Measurements from ENCODE around the gene GNL1.
A peak's percentile ranks its signal among the peaks of the same experiment; 100 is the strongest.

The GNL1 gene, protein sequence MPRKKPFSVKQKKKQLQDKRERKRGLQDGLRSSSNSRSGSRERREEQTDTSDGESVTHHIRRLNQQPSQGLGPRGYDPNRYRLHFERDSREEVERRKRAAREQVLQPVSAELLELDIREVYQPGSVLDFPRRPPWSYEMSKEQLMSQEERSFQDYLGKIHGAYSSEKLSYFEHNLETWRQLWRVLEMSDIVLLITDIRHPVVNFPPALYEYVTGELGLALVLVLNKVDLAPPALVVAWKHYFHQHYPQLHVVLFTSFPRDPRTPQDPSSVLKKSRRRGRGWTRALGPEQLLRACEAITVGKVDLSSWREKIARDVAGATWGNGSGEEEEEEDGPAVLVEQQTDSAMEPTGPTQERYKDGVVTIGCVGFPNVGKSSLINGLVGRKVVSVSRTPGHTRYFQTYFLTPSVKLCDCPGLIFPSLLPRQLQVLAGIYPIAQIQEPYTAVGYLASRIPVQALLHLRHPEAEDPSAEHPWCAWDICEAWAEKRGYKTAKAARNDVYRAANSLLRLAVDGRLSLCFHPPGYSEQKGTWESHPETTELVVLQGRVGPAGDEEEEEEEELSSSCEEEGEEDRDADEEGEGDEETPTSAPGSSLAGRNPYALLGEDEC

DNA sequence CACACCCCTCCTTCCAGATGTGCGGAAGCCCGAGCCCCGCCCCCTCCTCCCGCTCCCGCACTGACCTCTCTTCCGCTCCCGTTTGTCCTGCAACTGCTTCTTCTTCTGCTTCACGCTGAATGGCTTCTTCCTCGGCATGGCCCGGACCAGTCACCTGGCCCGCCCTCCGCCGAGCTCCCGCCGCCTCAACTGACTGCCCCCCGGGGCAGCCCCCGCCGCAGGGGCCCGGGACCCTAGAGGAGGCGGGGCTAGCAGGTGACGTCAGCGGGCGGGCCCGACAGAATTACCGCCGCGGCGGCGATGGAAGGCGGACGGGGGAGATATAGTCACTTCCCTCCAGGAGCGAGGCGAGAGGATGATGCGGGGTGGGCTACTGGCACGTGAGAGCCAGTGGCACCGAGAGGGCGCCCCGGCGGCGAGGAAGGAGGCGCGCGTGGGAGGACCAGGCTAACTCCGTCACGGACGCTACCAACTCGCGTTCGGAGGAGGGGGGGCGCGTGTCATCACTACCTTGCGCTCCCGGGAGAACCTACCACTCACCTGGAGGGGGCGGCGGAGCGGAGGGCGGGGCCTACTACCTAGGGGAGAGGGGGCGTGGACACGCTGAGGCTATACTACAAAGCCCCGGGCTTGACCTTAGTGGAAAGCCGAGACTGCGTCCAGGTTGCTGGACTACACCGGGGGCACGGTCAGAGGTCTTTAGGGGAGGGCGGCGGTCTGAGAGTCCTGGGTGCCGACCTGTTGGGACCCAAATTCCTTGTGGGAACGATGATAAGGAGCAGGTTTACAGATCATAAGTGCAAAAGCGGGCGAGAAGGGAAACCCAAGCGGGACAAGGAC lies at the start of gene GNL1:
Gene GNL1, minus strand, starts transcription at position 424 of the 840 bp plus-strand sequence. Its CDS starts 286 bp downstream, at position 138.
- H3K4me3 ChIP-seq (ENCODE audit: low read depth, low read length): peak within 1 kb of the TSS; percentile 97
- peak within 1 kb of the TSS; percentile 83 for H3K27ac ChIP-seq
- TF ChIP-seq, protein P1, sequence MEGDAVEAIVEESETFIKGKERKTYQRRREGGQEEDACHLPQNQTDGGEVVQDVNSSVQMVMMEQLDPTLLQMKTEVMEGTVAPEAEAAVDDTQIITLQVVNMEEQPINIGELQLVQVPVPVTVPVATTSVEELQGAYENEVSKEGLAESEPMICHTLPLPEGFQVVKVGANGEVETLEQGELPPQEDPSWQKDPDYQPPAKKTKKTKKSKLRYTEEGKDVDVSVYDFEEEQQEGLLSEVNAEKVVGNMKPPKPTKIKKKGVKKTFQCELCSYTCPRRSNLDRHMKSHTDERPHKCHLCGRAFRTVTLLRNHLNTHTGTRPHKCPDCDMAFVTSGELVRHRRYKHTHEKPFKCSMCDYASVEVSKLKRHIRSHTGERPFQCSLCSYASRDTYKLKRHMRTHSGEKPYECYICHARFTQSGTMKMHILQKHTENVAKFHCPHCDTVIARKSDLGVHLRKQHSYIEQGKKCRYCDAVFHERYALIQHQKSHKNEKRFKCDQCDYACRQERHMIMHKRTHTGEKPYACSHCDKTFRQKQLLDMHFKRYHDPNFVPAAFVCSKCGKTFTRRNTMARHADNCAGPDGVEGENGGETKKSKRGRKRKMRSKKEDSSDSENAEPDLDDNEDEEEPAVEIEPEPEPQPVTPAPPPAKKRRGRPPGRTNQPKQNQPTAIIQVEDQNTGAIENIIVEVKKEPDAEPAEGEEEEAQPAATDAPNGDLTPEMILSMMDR (IDR thresholded peaks at IDR 0.05; ENCODE audit: low read depth, low read length, missing control alignments): peak; percentile 21
- no peaks in the 10 kb centered on the region for H3K27me3 ChIP-seq (replicated peaks)
- in situ Hi-C loops (cut with HindIII; ENCODE audit: low pct_ligation_motif_present, low sequenced_read_pairs): no loop called here
- peak; percentile 90 for DNase-seq
- peaks cover 12% of the 10 kb centered on the region for H3K36me3 ChIP-seq (replicated peaks)

DNA sequence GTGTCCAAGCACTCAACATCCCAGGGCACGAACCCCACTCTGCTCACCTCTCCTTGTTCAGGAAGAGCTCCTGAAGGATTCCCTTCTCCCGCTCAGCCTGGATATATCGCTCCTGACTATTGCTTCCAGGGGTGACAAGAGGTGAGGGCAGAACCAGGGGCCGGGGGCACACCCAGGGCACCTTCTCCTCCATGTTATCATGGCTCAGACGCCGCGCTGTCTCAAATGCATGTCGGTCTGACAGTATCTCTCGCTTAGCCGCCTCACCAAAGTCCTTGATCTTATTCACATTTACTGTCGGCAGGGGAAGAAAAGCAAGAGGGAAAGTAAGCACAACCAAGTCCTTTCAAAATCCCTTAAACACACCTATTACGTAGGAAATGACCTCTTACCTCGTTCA lies 47.7 kb upstream of the GNL1 start:
- no peak overlapping the region for H3K4me3 ChIP-seq (ENCODE audit: low read depth, low read length)
- no peaks in the 10 kb centered on the region for H3K27me3 ChIP-seq (replicated peaks)
- in situ Hi-C loops (cut with HindIII; ENCODE audit: low pct_ligation_motif_present, low sequenced_read_pairs): no loop called here
- H3K36me3 ChIP-seq (replicated peaks): peaks cover 85% of the 10 kb centered on the region
- DNase-seq: no peak
- TF ChIP-seq, protein P1 (IDR thresholded peaks at IDR 0.05; ENCODE audit: low read depth, low read length, missing control alignments): no peak
- no peak overlapping the region for H3K27ac ChIP-seq

DNA sequence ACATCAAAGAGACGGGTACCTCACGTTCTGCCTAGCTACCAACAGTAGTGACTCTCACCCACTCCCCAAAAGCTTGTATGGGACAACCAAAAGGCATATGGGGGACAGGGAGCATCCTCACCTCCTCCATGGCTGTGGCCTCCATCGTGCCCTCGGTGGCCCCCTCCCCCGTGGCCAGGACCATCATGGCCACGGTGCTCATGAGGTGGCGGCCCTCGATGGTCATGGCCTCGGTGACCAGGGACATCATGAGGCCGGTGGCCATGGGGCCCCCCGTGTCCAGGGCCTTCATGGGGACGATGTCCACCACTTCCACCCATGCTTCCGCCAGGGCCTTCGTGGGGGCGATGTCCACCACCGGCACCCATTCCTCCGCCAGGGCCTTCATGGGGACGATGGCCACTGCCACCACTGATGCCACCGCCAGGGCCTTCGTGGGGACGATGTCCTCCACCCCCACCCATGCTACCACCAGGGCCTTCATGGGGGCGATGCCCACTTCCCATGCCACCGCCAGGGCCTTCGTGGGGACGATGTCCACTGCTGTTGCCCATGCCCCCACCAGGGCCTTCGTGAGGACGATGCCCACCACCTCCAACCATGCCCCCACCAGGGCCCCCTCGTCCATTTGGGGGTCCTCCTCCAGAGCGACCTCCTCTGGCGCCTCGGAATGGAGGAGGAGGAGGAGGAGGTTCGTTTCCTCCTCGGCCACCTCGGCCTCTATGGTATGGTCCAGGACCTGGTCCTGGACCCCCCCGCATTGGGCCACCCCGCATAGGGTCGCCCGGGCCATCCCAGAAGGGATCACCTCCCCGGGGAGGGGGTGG lies 45.7 kb upstream of the GNL1 start:
- Histone ChIP-seq H3K27ac (no peak overlapping the region), H3K4me3 (ENCODE audit: low read depth, low read length) (no peak overlapping the region), H3K27me3 (replicated peaks) (no peaks in the 10 kb centered on the region), H3K36me3 (replicated peaks) (peaks cover 70% of the 10 kb centered on the region)
- TF ChIP-seq, protein P1 (IDR thresholded peaks at IDR 0.05; ENCODE audit: low read depth, low read length, missing control alignments): no peak
- in situ Hi-C loops (cut with HindIII; ENCODE audit: low pct_ligation_motif_present, low sequenced_read_pairs): no loop called here
- no peak for DNase-seq

DNA sequence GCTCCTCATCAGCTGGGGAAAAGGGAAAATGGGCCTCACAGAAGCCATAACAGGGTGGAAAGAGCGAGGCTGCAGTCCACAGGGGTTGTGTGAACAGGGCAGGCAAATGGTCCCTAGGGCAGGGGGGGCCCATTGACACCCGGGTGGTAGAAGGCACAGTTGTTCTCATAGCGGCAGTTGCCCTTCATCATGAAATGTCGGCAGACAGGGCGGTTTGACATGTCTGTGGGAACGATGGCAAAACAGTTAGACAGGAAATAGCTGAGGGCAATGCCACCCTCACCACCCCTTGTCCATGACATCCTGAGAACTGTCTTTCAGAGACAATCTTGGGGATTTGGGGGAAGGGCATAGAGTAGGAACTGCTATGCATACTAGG lies 45.1 kb upstream of the GNL1 start:
- H3K4me3 ChIP-seq (ENCODE audit: low read depth, low read length): no peak overlapping the region

More for the DNA sequence above, 45.1 kb upstream of the GNL1 start:
- in situ Hi-C loops (cut with HindIII; ENCODE audit: low pct_ligation_motif_present, low sequenced_read_pairs): no loop called here
- no peaks in the 10 kb centered on the region for H3K27me3 ChIP-seq (replicated peaks)
- DNase-seq: no peak
- H3K36me3 ChIP-seq (replicated peaks): peaks cover 64% of the 10 kb centered on the region
- TF ChIP-seq, protein P1 (IDR thresholded peaks at IDR 0.05; ENCODE audit: low read depth, low read length, missing control alignments): no peak
- H3K27ac ChIP-seq: no peak overlapping the region

Measured in brain microvascular endothelial cell (primary cell).